ENCODE data around the gene SLCO2B1. TPM values are rescaled to one million over a fixed set of nuclear protein-coding genes. Genes with fewer than 3 reads are reported as not detected.

SLCO2B1 gene
- total and polyA plus RNA-seq, 2 of the 8 experiments (the other 6 are each of a cell fraction or from before 2014, with no cell fraction given) = 0.03 TPM; not detected in 1

- no peak for TF ChIP-seq CHD7 (IDR thresholded peaks at IDR 0.05; ENCODE audit: insufficient replicate concordance, low read length)
Observed at GRCh38 chr11:75167617-75168016, 16.7 kb downstream of the SLCO2B1 start (continued).

All from H1 (cell line).